Lower leg skin (tissue), 3 donors: Measurements from ENCODE around the gene FYCO1.

Source experiments
- POLR2A ChIP-seq, 2 donors: fragments of 450-650 bp; IDR thresholded peaks; one replicate each; pipeline ENCODE4 v1.6.1; 2016 to 2017; ENCODE audit warnings: antibody characterized with exemption in 2 of 2, mild to moderate bottlenecking in 1 of 2, moderate library complexity in 1 of 2
- TF ChIP-seq, protein P1 (sequence below), 3 donors: fragments of 450-650 bp; IDR thresholded peaks; one replicate each; pipeline ENCODE4 v1.5.1; 2016; ENCODE audit warnings: antibody characterized with exemption in 3 of 3, mild to moderate bottlenecking in 3 of 3, moderate library complexity in 2 of 3

DNA sequence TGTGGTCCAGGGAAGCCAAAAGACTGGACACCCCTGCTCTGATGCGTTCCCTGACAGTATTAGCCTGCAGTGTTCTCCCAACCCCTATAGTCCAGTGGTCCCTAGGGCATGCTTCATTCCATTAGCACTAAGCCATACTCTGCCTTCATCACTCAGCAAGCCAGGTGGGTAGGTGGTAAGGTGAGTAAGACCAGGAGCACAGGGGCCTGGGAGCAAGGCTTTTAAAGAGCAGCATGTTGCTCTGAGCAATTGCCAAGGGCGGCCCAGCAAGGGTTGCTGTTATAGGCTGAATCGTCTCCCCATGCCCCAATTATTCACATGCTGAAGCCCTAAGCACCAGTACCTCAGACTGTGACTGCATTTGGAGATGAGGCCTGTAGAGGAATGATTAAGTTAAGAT, 41.3 kb downstream of the FYCO1 start:
- TF ChIP-seq POLR2A (IDR thresholded peaks at IDR 0.05): no peak
- TF ChIP-seq, protein P1, sequence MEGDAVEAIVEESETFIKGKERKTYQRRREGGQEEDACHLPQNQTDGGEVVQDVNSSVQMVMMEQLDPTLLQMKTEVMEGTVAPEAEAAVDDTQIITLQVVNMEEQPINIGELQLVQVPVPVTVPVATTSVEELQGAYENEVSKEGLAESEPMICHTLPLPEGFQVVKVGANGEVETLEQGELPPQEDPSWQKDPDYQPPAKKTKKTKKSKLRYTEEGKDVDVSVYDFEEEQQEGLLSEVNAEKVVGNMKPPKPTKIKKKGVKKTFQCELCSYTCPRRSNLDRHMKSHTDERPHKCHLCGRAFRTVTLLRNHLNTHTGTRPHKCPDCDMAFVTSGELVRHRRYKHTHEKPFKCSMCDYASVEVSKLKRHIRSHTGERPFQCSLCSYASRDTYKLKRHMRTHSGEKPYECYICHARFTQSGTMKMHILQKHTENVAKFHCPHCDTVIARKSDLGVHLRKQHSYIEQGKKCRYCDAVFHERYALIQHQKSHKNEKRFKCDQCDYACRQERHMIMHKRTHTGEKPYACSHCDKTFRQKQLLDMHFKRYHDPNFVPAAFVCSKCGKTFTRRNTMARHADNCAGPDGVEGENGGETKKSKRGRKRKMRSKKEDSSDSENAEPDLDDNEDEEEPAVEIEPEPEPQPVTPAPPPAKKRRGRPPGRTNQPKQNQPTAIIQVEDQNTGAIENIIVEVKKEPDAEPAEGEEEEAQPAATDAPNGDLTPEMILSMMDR (IDR thresholded peaks at IDR 0.05): no peak
